Stomach smooth muscle (tissue), 2 donors: ENCODE data around the gene ADRM1.

Experiments used
- H3K27ac ChIP-seq: one replicate; pipeline ENCODE4 v1.7.0; 2013; ENCODE audit warnings: mild to moderate bottlenecking, low read length, inconsistent platforms
- H3K27me3 ChIP-seq, 2 donors: one replicate each; pipeline ENCODE4 v1.7.0; 2013; ENCODE audit warnings: low read length in 2 of 2; ENCODE audit not compliant: insufficient read depth in 2 of 2, control insufficient read depth in 1 of 2
- H3K36me3 ChIP-seq, 2 donors: one replicate each; pipeline ENCODE4 v1.7.0; 2013; ENCODE audit warnings: low read length in 2 of 2; ENCODE audit not compliant: control insufficient read depth in 2 of 2, insufficient read depth in 2 of 2
- H3K4me1 ChIP-seq: one replicate; pipeline ENCODE4 v1.7.0; 2013; ENCODE audit warnings: low read length; ENCODE audit not compliant: control insufficient read depth, insufficient read depth
- H3K4me3 ChIP-seq, 2 donors: one replicate each; pipeline ENCODE4 v1.7.0; 2013; ENCODE audit warnings: low read length in 2 of 2
- H3K9ac ChIP-seq, 2 donors: one replicate each; pipeline ENCODE4 v1.7.0; 2013; ENCODE audit warnings: low read length in 2 of 2, mild to moderate bottlenecking in 1 of 2
- H3K9me3 ChIP-seq, 2 donors: one replicate each; pipeline ENCODE4 v1.7.0; 2013; ENCODE audit warnings: low read length in 2 of 2; ENCODE audit not compliant: control insufficient read depth in 2 of 2
- donor health status: healthy.
- donor health status: Pancreatic carcinoma.

The ADRM1 gene

GRCh38 chr20:62320581-62321354 is 18.0 kb downstream of the ADRM1 start:
- no peak overlapping the region for H3K9ac ChIP-seq
- no peak overlapping the region for H3K27ac ChIP-seq
- H3K27me3 ChIP-seq, result no peaks in the 10 kb centered on the region
- no peaks in the 10 kb centered on the region for H3K4me1 ChIP-seq
- H3K36me3 ChIP-seq, result peaks cover 48 to 51% of the 10 kb centered on the region in 2 donors
- no peak overlapping the region for H3K4me3 ChIP-seq
- no peaks in the 10 kb centered on the region for H3K9me3 ChIP-seq

GRCh38 chr20:62321521-62321948 is 18.7 kb downstream of the ADRM1 start:
- no peaks in the 10 kb centered on the region for H3K9me3 ChIP-seq

GRCh38 chr20:62321975-62322374 is 19.2 kb downstream of the ADRM1 start:
- Histone ChIP-seq H3K9me3 (no peaks in the 10 kb centered on the region), H3K4me3 (no peak overlapping the region), H3K36me3 (peaks cover 47 to 50% of the 10 kb centered on the region in 2 donors), H3K4me1 (no peaks in the 10 kb centered on the region), H3K9ac (no peak overlapping the region), H3K27ac (no peak overlapping the region), H3K27me3 (no peaks in the 10 kb centered on the region)

More at GRCh38 chr20:62321521-62321948, 18.7 kb downstream of the ADRM1 start:
- H3K27ac ChIP-seq, result no peak overlapping the region
- no peaks in the 10 kb centered on the region for H3K4me1 ChIP-seq
- H3K27me3 ChIP-seq, result no peaks in the 10 kb centered on the region
- H3K36me3 ChIP-seq, result peaks cover 47 to 50% of the 10 kb centered on the region in 2 donors
- H3K4me3 ChIP-seq, result no peak overlapping the region
- no peak overlapping the region for H3K9ac ChIP-seq

- H3K27me3 ChIP-seq, result no peaks in the 10 kb centered on the region
- H3K27ac ChIP-seq, result no peak overlapping the region
- H3K9me3 ChIP-seq, result no peaks in the 10 kb centered on the region
- H3K36me3 ChIP-seq, result peaks cover 47 to 54% of the 10 kb centered on the region in 2 donors
- H3K4me3 ChIP-seq, result no peak overlapping the region
- H3K9ac ChIP-seq, result no peak overlapping the region
- H3K4me1 ChIP-seq, result no peaks in the 10 kb centered on the region
Observed at GRCh38 chr20:62322492-62323041, 19.8 kb downstream of the ADRM1 start.

GRCh38 chr20:62323146-62323979 is 20.6 kb downstream of the ADRM1 start:
- H3K4me3 ChIP-seq, result no peak overlapping the region
- no peaks in the 10 kb centered on the region for H3K27me3 ChIP-seq
- no peaks in the 10 kb centered on the region for H3K9me3 ChIP-seq
- H3K36me3 ChIP-seq, result peaks cover 54 to 61% of the 10 kb centered on the region in 2 donors
- H3K27ac ChIP-seq, result no peak overlapping the region
- H3K4me1 ChIP-seq, result no peaks in the 10 kb centered on the region
- no peak overlapping the region for H3K9ac ChIP-seq

GRCh38 chr20:62323980-62324906 is 21.4 kb downstream of the ADRM1 start:
- Histone ChIP-seq H3K9ac (no peak overlapping the region), H3K9me3 (no peaks in the 10 kb centered on the region), H3K4me1 (no peaks in the 10 kb centered on the region), H3K27me3 (no peaks in the 10 kb centered on the region), H3K36me3 (peaks cover 61 to 63% of the 10 kb centered on the region in 2 donors), H3K27ac (no peak overlapping the region), H3K4me3 (no peak overlapping the region)

GRCh38 chr20:62325172-62325905 is 22.5 kb downstream of the ADRM1 start:
- no peak overlapping the region for H3K27ac ChIP-seq
- peaks cover 69 to 70% of the 10 kb centered on the region in 2 donors for H3K36me3 ChIP-seq
- H3K4me1 ChIP-seq, result no peaks in the 10 kb centered on the region
- no peaks in the 10 kb centered on the region for H3K9me3 ChIP-seq
- no peak overlapping the region for H3K9ac ChIP-seq
- no peaks in the 10 kb centered on the region for H3K27me3 ChIP-seq
- H3K4me3 ChIP-seq, result no peak overlapping the region

GRCh38 chr20:62326559-62326958 is 23.8 kb downstream of the ADRM1 start:
- Histone ChIP-seq H3K4me3 (no peak overlapping the region), H3K4me1 (no peaks in the 10 kb centered on the region), H3K36me3 (peaks cover 74 to 75% of the 10 kb centered on the region in 2 donors), H3K27me3 (no peaks in the 10 kb centered on the region), H3K9me3 (no peaks in the 10 kb centered on the region), H3K27ac (no peak overlapping the region), H3K9ac (no peak overlapping the region)

DNA sequence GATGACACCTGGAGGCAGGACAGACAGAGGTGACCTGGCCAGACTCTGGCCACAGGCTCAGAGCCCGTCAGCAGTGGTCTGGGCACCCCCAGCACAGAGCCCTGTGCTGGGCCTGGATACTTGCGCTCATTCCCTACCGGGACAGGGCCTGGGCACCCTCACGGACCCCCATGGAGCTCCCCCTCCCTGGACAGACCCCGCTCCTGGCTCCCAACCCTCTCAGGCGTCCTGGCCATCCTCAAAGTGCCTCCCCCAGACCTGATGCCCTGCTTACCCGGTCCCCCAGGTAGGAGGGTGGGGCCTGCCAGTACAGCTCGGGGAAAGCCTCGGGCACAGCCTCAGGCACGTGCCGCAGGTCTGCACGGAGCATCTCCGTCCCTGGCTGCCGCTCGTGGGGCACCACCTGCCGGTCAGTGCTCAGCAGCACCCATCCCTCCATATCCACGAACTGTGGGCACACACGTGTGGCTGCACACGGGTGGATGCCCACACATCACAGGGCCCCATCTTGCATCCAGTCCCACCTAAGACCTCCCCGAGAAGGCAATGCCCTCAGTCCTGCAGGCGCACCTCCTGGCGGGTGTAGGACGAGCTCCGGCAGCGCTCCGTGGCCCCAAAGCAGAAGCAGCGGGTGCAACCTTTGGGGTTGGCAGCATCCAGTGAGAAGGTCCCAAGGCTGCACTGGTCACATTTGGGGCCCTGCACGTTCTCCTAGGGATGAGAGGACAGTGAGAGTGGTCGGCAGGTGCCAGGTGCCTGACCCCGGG is 24.3 kb downstream of the ADRM1 start:
- Histone ChIP-seq H3K27ac (no peak overlapping the region), H3K27me3 (no peaks in the 10 kb centered on the region), H3K4me3 (no peak overlapping the region), H3K36me3 (peaks cover 77 to 79% of the 10 kb centered on the region in 2 donors), H3K9ac (no peak overlapping the region), H3K4me1 (no peaks in the 10 kb centered on the region), H3K9me3 (no peaks in the 10 kb centered on the region)
